NCI-H69 (cell line): Measurements from ENCODE around the gene FZD7.

Experiments used
- DNase-seq: peaks from one replicate; lab custom pipeline; 2025; lab: John Stamatoyannopoulos, UW

The FZD7 gene

GRCh38 chr2:202014318-202014717, 19.3 kb upstream of the FZD7 start:
- peak; percentile 51 for DNase-seq

GRCh38 chr2:202014759-202015211, 18.9 kb upstream of the FZD7 start:
- DNase-seq: no peak

GRCh38 chr2:202015471-202015870, 18.2 kb upstream of the FZD7 start:
- no peak for DNase-seq

GRCh38 chr2:202016579-202017227, 17.0 kb upstream of the FZD7 start:
- peak; percentile 6 for DNase-seq

- DNase-seq: peak; percentile 9
Observed at GRCh38 chr2:202017940-202018339, 15.7 kb upstream of the FZD7 start.

- DNase-seq: peak; percentile 20
Observed at GRCh38 chr2:202018950-202019349, 14.7 kb upstream of the FZD7 start.

- no peak for DNase-seq
Observed at GRCh38 chr2:202019689-202020450, 13.8 kb upstream of the FZD7 start.

- peak; percentile 70 for DNase-seq
Observed at GRCh38 chr2:202022755-202023154, 10.9 kb upstream of the FZD7 start.

GRCh38 chr2:202023198-202023903, 10.3 kb upstream of the FZD7 start:
- DNase-seq: peak; percentile 86

GRCh38 chr2:202023904-202024266, 9.8 kb upstream of the FZD7 start:
- no peak for DNase-seq

GRCh38 chr2:202024871-202025270, 8.8 kb upstream of the FZD7 start:
- DNase-seq: no peak

GRCh38 chr2:202025816-202026215, 7.8 kb upstream of the FZD7 start:
- no peak for DNase-seq

GRCh38 chr2:202026507-202026906, 7.1 kb upstream of the FZD7 start:
- DNase-seq: no peak

- DNase-seq: no peak
Observed at GRCh38 chr2:202030691-202031090, 3.0 kb upstream of the FZD7 start.

- no peak for DNase-seq
Observed at GRCh38 chr2:202031246-202031951, 2.3 kb upstream of the FZD7 start.

GRCh38 chr2:202032846-202033316, 774 bp upstream of the FZD7 start:
- DNase-seq: peak; percentile 54

- peak; percentile 52 for DNase-seq
Observed at GRCh38 chr2:202034249-202035088, 814 bp downstream of the FZD7 start.

GRCh38 chr2:202035089-202035940, 1.7 kb downstream of the FZD7 start:
- no peak for DNase-seq

- no peak for DNase-seq
Observed at GRCh38 chr2:202035941-202036372, 2.3 kb downstream of the FZD7 start.

- peak; percentile 14 for DNase-seq
Observed at GRCh38 chr2:202036601-202037037, 3.0 kb downstream of the FZD7 start.
